Left ventricle myocardium inferior (tissue), 1 donor: ENCODE results near the gene MAPT. TPM values are rescaled to one million over a fixed set of nuclear protein-coding genes. Genes with fewer than 3 reads are reported as not detected.

Source experiments
- DNase-seq: peaks from one replicate; pipeline ENCODE4 v3.0.0-alpha.2; 2020
- H3K27ac ChIP-seq: fragments of 200-600 bp; replicated peaks from 2 replicates; pipeline ENCODE4 v1.8.0; 2021
- H3K27me3 ChIP-seq: fragments of 200-600 bp; 2 replicates; pipeline ENCODE4 v1.8.0; 2021; ENCODE audit warnings: low read depth
- H3K36me3 ChIP-seq: fragments of 200-600 bp; 2 replicates; pipeline ENCODE4 v1.8.0; 2021
- H3K4me1 ChIP-seq: fragments of 200-600 bp; 2 replicates; pipeline ENCODE4 v1.8.0; 2021
- H3K4me3 ChIP-seq: fragments of 200-600 bp; 2 replicates; pipeline ENCODE4 v1.8.0; 2021; ENCODE audit warnings: mild to moderate bottlenecking, moderate library complexity
- H3K9me3 ChIP-seq: fragments of 200-600 bp; replicated peaks from 2 replicates; pipeline ENCODE4 v1.8.0; 2021
- CTCF ChIP-seq: fragments of 200-600 bp; IDR thresholded peaks from 2 replicates; pipeline ENCODE4 v1.8.0; 2021; ENCODE audit warnings: antibody characterized with exemption, mild to moderate bottlenecking, borderline replicate concordance
- intact Hi-C: fragments of 100-400 bp; cut with micrococcal nuclease; formaldehyde crosslinking; loops from one replicate; pipeline ENCODE4 v1.11.0; 2022
- total RNA-seq: library from RNA; stranded (reverse); fragmentation: NEBNext Ultra II Directional; extraction: Animal tissue kit (Norgen Biotek cat#: 25700); gene quantifications from one replicate; pipeline ENCODE4 v1.2.1, GENCODE V29; 2021
- donor health status: DM: no; HTN: yes; CAD: no; lungs with severe emphysema.

MAPT gene
- total RNA-seq, 1 donor from 2014 or later, result 28.6 TPM

- Histone ChIP-seq H3K9me3 (no peaks in the 10 kb centered on the region), H3K4me3 (peak overlapping the region; percentile 10), H3K36me3 (no peaks in the 10 kb centered on the region), H3K4me1 (peaks cover 34% of the 10 kb centered on the region), H3K27ac (peak overlapping the region; percentile 55), H3K27me3 (peaks cover 15% of the 10 kb centered on the region)
- intact Hi-C loops, result no loop called here
- TF ChIP-seq CTCF, result no peak
- no peak for DNase-seq
These were observed 8.6 kb downstream of the MAPT start for GRCh38 chr17:45902892-45903346.

GRCh38 chr17:45904866-45905265, 10.5 kb downstream of the MAPT start:
- intact Hi-C loops, result no loop called here
- Histone ChIP-seq H3K27ac (peak overlapping the region; percentile 40), H3K9me3 (no peaks in the 10 kb centered on the region), H3K4me3 (no peak overlapping the region), H3K27me3 (no peaks in the 10 kb centered on the region), H3K36me3 (no peaks in the 10 kb centered on the region), H3K4me1 (peaks cover 34% of the 10 kb centered on the region)
- no peak for DNase-seq
- no peak for TF ChIP-seq CTCF

- Histone ChIP-seq H3K27ac (peak overlapping the region; percentile 16), H3K36me3 (no peaks in the 10 kb centered on the region), H3K4me3 (no peak overlapping the region), H3K4me1 (peaks cover 34% of the 10 kb centered on the region), H3K9me3 (no peaks in the 10 kb centered on the region), H3K27me3 (no peaks in the 10 kb centered on the region)
- intact Hi-C loops, result no loop called here
- DNase-seq, result no peak
- no peak for TF ChIP-seq CTCF
These were observed 11.5 kb downstream of the MAPT start for GRCh38 chr17:45905814-45906213.

- no peaks in the 10 kb centered on the region for H3K9me3 ChIP-seq
- no peak overlapping the region for H3K27ac ChIP-seq
- no peak overlapping the region for H3K4me3 ChIP-seq
- H3K36me3 ChIP-seq, result no peaks in the 10 kb centered on the region
- intact Hi-C loops, result no loop called here
- H3K27me3 ChIP-seq, result no peaks in the 10 kb centered on the region
- DNase-seq, result no peak
- TF ChIP-seq CTCF, result no peak
- peaks cover 34% of the 10 kb centered on the region for H3K4me1 ChIP-seq
These were observed 11.9 kb downstream of the MAPT start for GRCh38 chr17:45906237-45906636.

GRCh38 chr17:45906927-45907622, 12.7 kb downstream of the MAPT start:
- no peaks in the 10 kb centered on the region for H3K27me3 ChIP-seq
- peaks cover 34% of the 10 kb centered on the region for H3K4me1 ChIP-seq
- no peak for TF ChIP-seq CTCF
- DNase-seq, result no peak
- H3K9me3 ChIP-seq, result peaks cover 2% of the 10 kb centered on the region
- no peaks in the 10 kb centered on the region for H3K36me3 ChIP-seq
- intact Hi-C loops, result no loop called here
- no peak overlapping the region for H3K27ac ChIP-seq
- H3K4me3 ChIP-seq, result no peak overlapping the region
